Prostate gland (tissue), 2 donors: ENCODE data around the gene R3HDM2. TPM values are rescaled to one million over a fixed set of nuclear protein-coding genes. Genes with fewer than 3 reads are reported as not detected.

Experiments used
- DNase-seq: peaks from one replicate; pipeline ENCODE4 v3.0.0-alpha.2; 2019; ENCODE audit warnings: low spot score
- H3K27ac ChIP-seq, 2 donors: fragments of 200-600 bp; sonication (generic); 2 replicates each; pipeline ENCODE4 v1.5.1; 2017 to 2019
- H3K27me3 ChIP-seq: fragments of 200-600 bp; sonication (generic); replicated peaks from 2 replicates; pipeline ENCODE4 v1.5.1; 2019; ENCODE audit not compliant: insufficient read depth
- H3K36me3 ChIP-seq, 2 donors: fragments of 200-600 bp; sonication (generic); 1 replicate in 1 of 2; 2 replicates in 1 of 2; pipeline versions ENCODE4 v1.5.1 to v1.8.1; 2017 to 2019
- H3K4me1 ChIP-seq: fragments of 200-600 bp; sonication (generic); replicated peaks from 2 replicates; pipeline ENCODE4 v1.5.1; 2019
- H3K4me3 ChIP-seq, 2 donors: fragments of 200-600 bp; sonication (generic); 2 replicates each; pipeline ENCODE4 v1.5.1; 2017 to 2019
- H3K9me3 ChIP-seq: fragments of 200-600 bp; sonication (generic); 2 replicates; pipeline ENCODE4 v1.5.1; 2017
- POLR2A ChIP-seq: fragments of 450-650 bp; IDR thresholded peaks from one replicate; pipeline ENCODE4 v1.6.1; 2016; ENCODE audit warnings: antibody characterized with exemption, mild to moderate bottlenecking
- POLR2AphosphoS5 ChIP-seq: sonication (generic); formaldehyde crosslinking; IDR thresholded peaks from one replicate; pipeline ENCODE4 v1.6.1; 2017; ENCODE audit warnings: antibody characterized with exemption
- WGBS: methylation state at CpG from one replicate; pipeline ENCODE4 v1.1.5; 2018; 5-methylcytosine and 5-hydroxymethylcytosine counted together
- intact Hi-C: fragments of 100-400 bp; cut with DNase I; formaldehyde crosslinking; loops from one replicate; pipeline ENCODE4 v1.14.2; 2022
- total RNA-seq, 2 donors: library from RNA; depleted of rRNA; stranded (reverse); fragments of >200 nt; gene quantifications; one replicate each; pipeline ENCODE4 v1.1.0, GENCODE V29; 2016
- TF ChIP-seq, protein P1 (sequence below), 4 experiments: fragments of 200-600 bp in 2 of 4; fragments of 450-650 bp in 2 of 4; sonication (generic) in 2 of 4; IDR thresholded peaks; 1 replicate in 3 of 4; 2 replicates in 1 of 4; pipeline ENCODE4 v1.5.1; 2016 to 2019; ENCODE audit warnings: antibody characterized with exemption in 4 of 4, mild to moderate bottlenecking in 2 of 4, moderate library complexity in 2 of 4

Gene R3HDM2
- total RNA-seq, 2 donors from 2014 or later: 38.7 to 80.9 TPM

DNA sequence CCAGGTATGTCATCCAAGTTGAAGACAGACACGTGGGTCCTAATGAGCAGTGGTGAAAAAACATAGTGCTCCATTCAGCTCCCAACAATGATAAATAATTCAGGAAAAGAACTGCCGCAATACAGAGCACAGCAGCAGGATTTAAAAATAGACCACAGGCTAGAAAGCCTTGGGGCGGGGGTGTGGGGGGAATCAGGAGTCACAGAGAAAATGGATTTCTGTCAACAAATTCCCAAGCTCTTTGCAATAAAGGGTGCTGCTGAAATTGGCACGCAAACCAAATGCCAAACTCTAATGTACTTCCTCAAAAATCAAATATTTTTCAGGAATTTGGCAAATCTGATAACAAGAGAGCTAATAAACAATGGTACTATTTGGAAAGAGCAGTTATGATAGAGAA is 58.6 kb downstream of the R3HDM2 start:
- 72% methylated on average over 4 of the region's 4 CpGs for WGBS
- Histone ChIP-seq H3K27me3 (no peaks in the 10 kb centered on the region), H3K4me3 (no peak overlapping the region), H3K27ac (no peak overlapping the region), H3K36me3 (no peaks in the 10 kb centered on the region), H3K9me3 (no peaks in the 10 kb centered on the region), H3K4me1 (no peaks in the 10 kb centered on the region)
- intact Hi-C loops: no loop called here
- no peak for DNase-seq
- no peak for TF ChIP-seq POLR2A
- TF ChIP-seq POLR2AphosphoS5: no peak
- TF ChIP-seq, protein P1, sequence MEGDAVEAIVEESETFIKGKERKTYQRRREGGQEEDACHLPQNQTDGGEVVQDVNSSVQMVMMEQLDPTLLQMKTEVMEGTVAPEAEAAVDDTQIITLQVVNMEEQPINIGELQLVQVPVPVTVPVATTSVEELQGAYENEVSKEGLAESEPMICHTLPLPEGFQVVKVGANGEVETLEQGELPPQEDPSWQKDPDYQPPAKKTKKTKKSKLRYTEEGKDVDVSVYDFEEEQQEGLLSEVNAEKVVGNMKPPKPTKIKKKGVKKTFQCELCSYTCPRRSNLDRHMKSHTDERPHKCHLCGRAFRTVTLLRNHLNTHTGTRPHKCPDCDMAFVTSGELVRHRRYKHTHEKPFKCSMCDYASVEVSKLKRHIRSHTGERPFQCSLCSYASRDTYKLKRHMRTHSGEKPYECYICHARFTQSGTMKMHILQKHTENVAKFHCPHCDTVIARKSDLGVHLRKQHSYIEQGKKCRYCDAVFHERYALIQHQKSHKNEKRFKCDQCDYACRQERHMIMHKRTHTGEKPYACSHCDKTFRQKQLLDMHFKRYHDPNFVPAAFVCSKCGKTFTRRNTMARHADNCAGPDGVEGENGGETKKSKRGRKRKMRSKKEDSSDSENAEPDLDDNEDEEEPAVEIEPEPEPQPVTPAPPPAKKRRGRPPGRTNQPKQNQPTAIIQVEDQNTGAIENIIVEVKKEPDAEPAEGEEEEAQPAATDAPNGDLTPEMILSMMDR (IDR thresholded peaks at IDR 0.05): no peak

DNA sequence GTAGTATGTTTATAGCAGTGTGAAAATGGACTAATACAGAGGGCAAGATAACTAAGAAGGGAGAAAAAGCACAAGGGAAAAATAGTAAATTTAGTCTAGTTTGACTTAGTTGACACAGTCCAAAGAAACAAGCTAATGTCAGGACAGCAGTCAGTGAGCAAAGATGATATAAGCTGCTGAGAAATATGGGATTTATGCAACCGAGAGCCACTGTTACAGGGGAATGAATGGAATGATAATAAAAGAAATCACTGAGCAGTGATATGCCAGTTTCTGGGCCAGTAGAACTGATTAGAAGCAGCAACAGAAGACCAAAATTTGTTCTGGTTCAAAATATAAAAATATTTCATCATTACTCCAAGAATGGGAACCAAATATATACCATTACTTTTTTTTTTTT is 60.1 kb downstream of the R3HDM2 start:
- Histone ChIP-seq H3K36me3 (no peaks in the 10 kb centered on the region), H3K27me3 (no peaks in the 10 kb centered on the region), H3K4me1 (no peaks in the 10 kb centered on the region), H3K27ac (no peak overlapping the region), H3K4me3 (no peak overlapping the region), H3K9me3 (no peaks in the 10 kb centered on the region)
- TF ChIP-seq POLR2A (no peak), POLR2AphosphoS5 (no peak)
- TF ChIP-seq, protein P1 (IDR thresholded peaks at IDR 0.05): no peak
- intact Hi-C loops: no loop called here
- no peak for DNase-seq
- 65% methylated on average over 1 of the region's 1 CpG for WGBS

DNA sequence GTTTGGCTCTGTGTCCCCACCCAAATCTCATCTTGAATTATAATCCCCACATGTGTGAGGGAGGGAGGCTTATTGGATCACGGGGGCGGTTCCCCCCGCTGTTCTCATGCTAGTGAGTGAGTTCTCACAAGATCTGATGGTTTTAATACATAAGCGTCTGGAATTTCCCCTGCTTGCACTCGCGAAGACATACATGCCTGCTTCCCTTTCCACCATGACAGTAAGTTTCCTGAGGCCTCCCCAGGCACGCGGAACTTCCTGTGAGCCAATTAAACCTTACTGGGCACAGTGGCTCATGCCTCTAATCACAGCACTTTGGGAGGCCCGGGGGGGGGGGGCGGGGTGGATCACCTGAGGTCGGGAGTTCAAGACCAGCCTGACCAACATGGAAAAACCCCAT is 60.8 kb downstream of the R3HDM2 start:
- TF ChIP-seq POLR2AphosphoS5 (no peak), POLR2A (no peak)
- TF ChIP-seq, protein P1 (IDR thresholded peaks at IDR 0.05): no peak
- Histone ChIP-seq H3K9me3 (no peaks in the 10 kb centered on the region), H3K4me1 (no peaks in the 10 kb centered on the region), H3K4me3 (no peak overlapping the region), H3K27ac (no peak overlapping the region), H3K36me3 (no peaks in the 10 kb centered on the region), H3K27me3 (no peaks in the 10 kb centered on the region)
- intact Hi-C loops: no loop called here
- DNase-seq: no peak
- 96% methylated on average over 11 of the region's 11 CpGs for WGBS

DNA sequence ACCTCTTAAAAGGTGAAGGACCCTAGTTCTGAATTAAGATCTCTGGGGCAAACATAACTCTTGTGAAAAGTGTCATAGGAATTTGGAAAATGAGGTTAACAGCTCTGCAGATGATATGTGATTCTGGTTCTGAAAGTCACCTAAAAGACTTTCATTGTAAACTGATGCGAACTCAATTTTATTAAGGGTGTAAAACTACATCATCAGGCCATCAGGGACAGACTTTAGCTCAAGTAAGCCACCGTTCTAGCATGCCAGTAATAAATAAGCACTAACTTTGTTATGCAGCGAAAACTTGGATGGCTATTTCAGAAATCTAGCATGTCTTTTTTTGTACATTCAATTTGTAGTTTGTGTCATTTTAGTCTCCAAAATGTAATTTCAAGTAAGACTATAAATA is 61.6 kb downstream of the R3HDM2 start:
- no peaks in the 10 kb centered on the region for H3K36me3 ChIP-seq
- intact Hi-C loops: no loop called here
- TF ChIP-seq POLR2A (no peak), POLR2AphosphoS5 (no peak)
- TF ChIP-seq, protein P1 (IDR thresholded peaks at IDR 0.05): no peak
- H3K27ac ChIP-seq: no peak overlapping the region
- H3K9me3 ChIP-seq: no peaks in the 10 kb centered on the region
- H3K4me3 ChIP-seq: no peak overlapping the region
- no peaks in the 10 kb centered on the region for H3K4me1 ChIP-seq
- DNase-seq: no peak
- H3K27me3 ChIP-seq: no peaks in the 10 kb centered on the region
- WGBS: 89% methylated on average over 3 of the region's 3 CpGs

DNA sequence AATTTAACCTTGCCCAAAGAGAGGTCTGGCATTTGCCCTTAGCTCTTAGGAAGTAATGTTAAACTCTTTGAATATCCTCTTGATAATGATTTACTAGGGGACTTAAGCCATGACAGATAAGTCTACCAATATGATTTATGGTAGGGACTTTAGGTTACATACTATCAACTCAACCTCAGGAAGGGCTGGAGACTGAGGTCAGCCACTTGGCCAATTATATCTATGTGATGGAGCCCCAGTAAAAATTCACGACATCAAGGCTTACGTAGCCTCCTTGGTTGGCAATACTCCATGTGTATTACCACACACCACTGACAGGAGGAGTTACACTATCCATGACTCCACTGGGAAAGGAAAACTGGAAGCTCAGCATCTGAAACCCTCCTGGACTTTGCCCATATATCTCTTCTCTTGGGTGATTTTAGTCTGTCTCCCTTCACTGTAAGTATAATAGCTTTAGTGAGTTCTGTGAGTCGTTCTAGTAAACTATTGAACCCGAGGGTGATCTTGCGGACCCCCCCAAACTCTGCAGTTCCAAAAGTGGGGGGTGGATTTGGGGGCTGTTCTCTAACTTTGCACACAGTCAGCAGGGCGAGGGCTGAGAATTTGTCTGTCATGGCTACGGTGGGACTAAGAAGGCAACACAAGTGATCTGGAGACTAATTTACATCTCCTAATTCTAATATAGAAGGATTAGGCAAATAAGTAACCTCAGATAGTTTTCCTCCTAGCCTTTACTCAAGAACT is 62.3 kb downstream of the R3HDM2 start:
- no peak for DNase-seq
- Histone ChIP-seq H3K4me1 (no peaks in the 10 kb centered on the region), H3K36me3 (no peaks in the 10 kb centered on the region), H3K27me3 (no peaks in the 10 kb centered on the region), H3K9me3 (no peaks in the 10 kb centered on the region), H3K4me3 (no peak overlapping the region), H3K27ac (no peak overlapping the region)
- intact Hi-C loops: no loop called here
- no peak for TF ChIP-seq POLR2A
- WGBS: 93% methylated on average over 7 of the region's 7 CpGs
